Activated gamma-delta T cell (primary cell): ENCODE results near the gene TRAF3.
"Not testable (repeated sequence)": the region's sequence is repeated elsewhere in the genome, so short reads cannot be mapped to it uniquely, and the experiment has no call there.

Experiments used
- DNase-seq: peaks from one replicate; lab custom pipeline; 2025; lab: John Stamatoyannopoulos, UW

TRAF3 gene

DNA sequence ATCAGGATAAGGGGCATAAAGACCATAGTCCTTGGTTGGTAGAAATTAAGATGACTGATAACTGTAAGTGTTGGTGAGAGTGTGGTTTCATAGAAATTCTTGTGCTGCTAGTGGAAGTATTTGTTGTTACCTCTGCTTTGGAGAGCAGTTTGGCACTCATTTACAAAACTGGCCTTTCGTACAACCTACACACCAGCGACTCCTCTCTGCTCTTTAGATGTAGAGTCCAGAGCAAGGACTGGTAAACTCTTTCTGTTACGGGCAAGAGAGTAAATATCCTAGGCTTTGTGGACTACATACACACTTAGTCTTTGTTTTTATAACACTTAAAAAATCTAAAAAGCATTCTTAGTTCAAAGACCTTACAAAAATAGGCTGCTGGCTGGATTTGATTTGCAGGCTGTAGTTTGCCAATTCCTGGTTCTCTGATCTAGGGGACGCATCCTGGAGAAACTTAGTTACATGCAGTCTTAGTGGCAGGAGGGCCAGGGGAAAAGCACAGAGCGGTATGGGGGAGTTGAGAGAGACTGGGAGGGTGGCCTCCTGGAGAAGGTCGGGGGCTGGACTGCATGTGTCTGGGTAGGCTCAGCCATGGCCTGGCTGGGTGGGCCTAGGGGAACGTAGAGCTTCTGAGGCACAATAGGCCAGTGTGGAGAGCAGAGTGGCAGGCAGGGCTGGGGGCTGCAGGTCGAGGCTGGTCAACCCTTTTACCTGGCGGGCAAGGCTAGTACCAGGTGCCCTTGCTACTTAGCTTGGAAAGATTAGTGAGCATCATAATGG is 89.9 kb downstream of the TRAF3 start:
- no peak for DNase-seq

DNA sequence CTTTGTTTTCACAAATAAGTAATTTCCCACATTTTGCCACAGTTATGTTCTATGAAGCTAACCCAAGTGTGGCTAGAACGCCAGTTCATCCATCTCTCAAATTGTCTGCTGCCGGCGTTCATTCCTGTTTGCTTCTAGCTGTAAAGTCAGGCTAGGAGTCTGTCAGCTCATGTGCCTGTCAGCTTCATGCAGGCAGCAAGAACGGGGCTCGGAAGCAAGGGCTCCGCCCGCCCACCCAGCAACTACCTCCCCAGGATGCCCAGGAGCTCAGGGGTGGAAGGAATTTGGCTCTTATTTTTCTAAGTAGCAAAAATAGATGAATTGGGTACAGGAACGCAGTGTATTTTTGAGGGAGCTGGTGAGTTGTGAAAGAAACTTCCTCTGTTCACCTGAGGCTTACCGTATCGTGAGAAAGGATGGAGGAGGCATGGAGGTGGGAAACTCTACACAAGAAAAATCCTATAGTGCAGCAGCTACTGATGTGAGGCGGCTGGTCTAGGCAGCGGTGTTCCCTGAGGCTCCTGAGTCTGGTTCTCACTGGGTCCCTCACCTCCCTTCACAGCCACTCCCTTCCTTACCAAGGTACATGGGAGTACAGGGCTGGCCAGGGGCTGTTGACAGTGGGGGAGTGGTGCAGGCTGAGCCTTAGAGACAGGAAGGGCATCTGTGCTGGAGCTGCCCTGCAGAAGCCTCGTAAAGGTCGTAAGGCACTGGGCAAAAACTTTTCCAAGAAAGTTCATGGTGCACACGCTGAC is 90.8 kb downstream of the TRAF3 start:
- DNase-seq = no peak

DNA sequence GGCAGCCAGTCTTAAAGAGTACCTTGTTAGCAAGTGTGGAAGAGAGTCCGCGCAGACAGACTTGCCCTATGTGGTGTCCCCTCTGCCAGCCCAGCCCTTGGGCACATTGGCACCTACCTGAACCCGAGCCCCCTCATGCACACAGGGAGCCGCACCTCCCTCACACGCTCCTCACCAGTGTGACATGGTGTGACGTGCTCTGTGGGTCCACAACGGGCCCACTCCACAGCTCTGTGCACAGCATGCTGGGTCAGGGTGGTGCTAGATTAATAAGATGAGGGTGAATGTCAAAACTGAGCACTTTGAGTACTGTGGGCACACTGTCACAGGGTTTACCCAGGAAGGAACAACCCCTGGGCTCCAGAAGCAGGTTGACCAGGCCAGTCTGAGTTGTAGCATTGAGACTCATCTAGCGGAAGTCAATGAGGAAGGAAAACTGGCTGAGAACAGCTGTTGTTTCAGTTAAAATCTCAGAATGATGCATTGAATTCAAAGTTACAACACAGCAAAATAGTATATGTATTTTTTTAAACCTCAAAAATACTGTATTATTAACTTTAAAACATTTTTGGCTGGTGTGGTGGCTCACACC is 91.8 kb downstream of the TRAF3 start:
- DNase-seq = no peak

DNA sequence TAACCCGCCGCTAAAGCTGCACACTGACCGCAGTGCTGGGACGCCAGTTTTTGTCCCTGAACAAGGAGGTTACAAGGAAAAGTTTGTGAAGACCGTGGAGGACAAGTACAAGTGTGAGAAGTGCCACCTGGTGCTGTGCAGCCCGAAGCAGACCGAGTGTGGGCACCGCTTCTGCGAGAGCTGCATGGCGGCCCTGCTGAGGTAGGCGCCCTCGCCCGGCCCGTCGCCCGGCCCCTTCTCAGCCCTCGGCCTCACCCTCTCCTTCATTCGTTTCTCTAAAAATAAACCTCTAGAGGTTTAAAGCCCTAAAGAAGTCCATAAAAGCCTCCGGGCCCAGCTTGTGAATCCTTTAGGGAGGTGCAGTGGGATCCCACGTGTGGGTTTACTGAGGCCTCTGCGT is 93.0 kb downstream of the TRAF3 start:
- no peak for DNase-seq

DNA sequence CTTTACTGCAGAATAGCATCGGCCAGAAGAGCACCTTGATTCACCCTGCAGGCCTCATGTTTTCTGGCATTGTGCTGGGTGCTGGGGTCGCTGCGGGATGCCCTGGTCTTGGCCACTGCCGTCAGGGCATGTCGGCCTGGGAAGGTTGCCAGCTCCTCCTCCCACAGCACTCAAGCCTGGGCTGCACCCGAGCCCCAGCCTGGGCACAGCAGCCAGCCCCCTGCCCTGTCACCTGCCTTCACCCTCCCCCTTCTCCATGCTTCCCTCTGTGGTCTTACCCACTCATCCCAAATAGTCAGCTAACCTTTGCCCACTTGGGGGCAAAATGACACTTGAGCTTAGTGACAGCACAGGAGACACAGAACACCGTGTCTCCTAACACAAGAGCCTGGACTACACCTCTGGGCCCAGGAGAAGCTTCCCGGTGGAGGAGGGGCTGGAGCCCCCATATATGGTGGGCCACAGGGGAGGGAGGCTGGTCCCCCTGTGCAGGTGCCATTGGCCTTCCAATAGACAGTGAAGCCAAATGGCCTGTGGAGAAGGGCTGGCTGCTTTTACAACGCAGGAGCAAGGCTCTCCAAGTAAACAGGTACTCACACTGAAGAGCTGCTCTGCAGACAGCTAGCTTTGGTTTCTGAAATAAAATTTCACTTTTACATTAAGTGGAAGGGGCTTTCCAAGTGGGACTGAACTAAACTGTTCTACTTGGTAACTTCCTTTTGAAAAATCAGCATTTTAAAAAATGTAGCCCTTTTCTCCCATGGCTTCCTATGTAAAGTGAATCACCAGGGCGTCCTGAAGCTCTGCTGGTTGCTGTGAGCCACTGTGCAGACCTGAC is 94.0 kb downstream of the TRAF3 start:
- no peak for DNase-seq

DNA sequence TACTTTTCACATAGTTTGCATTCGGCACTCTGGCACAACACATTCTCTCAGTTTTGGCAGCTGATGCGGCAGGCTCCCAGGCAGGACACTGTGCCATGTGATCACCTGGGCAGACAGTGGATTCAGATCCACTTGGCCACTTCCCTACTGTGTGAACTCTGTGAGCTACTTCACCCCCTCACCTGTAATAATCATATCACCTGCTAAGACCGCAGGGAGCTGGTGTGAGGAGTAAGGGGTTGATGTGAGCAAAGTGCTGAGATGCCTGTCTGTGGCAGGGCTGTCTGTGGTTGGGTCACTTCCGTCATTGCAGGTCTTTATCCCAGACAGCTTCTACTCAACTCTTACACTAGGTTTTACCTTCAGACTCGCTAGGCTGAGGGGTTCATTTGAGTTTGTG is 94.8 kb downstream of the TRAF3 start:
- DNase-seq = no peak

DNA sequence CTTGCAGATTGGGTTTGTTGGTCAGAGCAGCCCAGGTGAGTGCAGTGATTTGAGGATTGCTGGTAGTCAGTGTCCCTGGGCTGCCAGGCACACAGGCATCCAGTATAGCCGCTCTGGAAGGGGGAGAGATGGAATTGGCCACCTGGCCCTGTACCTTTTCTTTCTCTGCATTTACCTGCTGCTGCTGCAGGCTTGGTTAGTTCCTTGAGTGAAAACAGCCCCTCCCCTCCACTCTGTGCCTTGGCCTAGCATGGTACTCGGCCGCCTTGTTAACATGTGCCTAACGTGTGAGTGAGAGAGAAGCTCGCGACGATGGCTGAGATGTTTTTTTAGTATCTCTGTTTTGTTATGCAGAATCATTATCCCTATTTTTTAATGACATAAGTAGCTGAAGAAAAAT is 95.9 kb downstream of the TRAF3 start:
- no peak for DNase-seq

DNA sequence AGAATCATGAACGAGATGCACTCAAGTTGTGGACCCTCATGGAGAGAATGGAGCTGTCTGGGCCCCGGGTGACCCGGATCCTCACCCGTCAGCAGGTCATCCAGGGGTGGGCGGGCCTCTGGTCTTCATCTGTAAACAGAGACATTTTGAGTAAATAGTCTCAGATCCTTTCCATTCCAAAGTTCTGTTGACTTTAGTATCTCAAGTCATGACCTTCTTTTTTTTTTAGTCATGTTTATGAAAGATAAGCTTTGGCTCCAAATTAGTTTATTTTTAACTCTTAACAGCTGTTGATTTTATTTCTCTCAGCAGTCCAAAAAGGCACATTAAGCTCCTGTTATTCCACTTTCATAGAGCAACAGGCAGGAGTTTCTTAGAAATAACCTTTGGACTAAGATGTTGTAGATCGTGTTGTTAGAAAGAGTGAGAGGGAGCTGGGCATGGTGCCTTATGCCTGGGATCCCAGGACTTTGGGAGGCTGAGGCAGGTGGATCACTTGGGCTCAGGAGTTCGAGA is 96.4 kb downstream of the TRAF3 start:
- DNase-seq = no peak

DNA sequence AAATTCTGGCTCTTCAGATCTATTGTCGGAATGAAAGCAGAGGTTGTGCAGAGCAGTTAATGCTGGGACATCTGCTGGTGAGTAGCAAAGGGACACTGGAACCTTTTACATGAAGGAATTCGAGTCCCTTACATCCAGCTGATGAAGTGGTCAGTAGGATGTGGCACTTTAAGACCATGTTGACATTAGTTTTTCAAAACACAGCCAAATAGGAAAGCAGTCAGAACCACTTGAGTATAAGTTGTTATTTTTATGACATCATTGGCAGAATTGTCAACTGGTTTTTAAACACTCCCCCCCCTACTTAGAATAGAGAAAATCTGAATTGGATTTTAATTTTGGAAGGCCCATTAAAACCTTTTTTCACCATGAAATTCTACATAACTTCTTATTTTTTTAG is 98.4 kb downstream of the TRAF3 start:
- DNase-seq = no peak

DNA sequence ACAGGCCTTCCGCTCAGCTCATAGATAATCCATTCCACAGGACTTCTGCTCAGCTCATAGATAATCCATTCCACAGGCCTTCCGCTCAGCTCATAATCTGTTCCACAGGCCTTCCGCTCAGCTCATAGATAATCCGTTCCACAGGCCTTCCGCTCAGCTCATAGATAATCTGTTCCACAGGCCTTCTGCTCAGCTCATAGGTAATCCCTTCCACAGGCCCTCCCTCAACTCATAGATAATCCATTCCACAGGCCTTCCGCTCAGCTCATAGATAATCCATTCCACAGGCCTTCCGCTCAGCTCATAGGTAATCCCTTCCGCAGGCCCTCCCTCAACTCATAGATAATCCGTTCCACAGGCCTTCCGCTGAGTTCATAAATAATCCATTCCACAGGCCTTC is 100.3 kb downstream of the TRAF3 start:
- not testable (repeated sequence) for DNase-seq

DNA sequence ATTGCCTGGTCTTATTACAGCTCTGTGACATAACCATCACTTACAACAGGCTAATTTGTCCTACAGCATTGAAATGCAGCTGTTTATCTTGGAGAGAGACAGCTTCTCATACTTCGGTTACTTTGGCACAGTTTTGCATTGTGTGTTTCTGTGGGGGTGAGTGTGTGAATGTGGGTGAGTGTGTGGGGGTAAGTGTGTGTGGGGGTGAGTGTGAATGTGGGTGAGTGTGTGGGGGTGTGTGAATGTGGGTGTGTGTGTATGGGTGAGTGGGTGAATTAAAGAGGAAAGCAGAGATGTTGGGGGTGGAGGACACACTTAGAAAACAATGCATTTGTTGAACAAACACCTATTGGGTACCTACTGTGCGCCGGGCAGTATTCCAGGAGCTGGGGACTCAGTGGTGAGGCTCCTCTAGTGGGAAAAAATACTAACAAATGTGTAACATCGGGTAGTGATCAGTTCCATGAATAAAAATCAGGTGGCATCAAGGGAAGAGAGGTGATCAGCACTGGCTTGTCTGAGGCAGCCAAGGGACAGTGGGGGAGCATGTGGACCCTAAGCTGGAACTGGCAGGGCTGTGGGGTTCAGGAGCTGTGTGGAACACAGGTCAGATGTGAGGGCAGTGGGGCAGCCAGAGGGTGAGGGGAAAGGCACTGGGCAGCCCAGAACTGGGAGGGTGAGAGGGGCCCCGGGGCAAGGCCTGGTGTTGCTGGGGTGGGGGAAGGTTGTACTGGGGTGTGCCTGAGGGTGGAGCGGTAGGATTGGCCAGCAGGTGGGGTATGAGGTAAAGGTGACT is 101.1 kb downstream of the TRAF3 start:
- DNase-seq = no peak

DNA sequence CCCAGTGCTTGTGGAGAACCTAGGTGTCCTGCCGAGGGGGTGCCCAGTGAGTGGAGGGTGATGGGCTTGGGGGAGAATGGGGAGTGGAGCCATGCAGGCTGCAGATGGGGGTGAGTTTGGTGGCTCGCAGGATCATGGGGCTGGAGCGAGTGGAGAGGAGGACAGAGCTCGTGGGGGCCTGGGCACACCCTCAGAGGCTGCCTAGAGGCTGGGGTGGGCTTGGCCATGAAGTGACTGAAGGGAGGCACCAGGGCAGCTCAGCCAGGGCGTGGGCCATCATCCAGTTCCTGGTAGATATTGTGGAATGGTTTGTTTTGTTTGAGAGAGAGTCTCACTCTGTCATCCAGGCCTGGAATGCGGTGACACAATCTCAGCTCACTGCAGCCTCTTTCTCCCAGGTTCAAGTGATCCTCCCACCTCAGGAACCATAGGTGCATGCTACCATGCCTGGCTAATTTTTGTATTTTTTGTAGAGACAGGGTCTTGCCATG is 101.8 kb downstream of the TRAF3 start:
- DNase-seq = no peak

DNA sequence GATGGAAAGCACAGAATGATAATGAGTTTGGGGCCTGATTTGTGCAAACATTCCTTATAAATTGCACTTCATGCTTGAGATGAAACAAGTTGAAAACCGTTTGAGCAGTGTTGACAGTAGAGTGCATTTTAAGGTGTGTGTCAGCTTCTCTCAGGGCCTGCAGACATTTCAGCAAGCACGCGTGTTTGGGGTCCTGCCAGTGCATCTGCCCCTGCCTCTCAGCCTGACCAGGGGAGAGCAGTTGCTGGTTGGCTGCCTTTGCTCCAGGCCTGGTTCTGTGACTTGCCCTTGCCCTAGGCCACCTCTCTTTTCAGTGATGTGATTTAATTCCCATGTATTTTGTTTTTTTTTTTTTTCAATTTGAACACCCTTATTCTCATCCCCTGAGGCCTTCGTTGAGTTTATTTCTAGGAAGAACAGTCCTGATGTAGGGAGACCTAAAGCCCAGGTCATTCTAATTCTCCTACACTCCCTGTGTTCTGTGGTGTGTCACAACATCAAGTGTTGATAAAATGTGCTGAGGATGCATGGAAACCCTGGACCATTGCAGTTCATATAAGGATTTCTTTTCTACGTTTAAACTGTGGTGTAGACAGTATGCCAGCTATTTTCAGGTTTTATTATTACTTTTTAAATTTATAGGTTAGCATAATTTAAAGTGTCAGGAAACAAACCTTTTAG is 105.1 kb downstream of the TRAF3 start:
- no peak for DNase-seq

DNA sequence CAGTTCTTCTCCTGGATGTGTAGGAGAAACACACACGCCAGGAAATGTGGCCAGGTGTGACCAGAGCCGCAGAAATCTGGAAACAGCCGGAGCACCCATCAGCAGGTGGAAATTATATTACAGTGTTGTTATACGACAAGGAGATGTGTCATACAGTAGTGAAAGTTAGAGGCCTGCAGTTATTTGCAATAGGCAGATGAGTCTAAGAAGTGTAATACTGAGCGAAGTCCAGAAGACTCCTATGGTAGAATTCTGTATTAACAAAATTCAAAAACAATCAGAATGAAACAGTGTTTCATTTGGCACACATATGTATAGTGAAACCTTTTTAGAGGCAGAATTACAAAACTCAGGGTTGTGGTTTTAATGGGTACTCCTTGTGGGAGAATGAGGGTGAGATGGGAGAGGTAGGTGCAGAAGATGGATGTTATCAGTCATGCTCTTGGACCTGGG is 105.9 kb downstream of the TRAF3 start:
- DNase-seq = no peak

DNA sequence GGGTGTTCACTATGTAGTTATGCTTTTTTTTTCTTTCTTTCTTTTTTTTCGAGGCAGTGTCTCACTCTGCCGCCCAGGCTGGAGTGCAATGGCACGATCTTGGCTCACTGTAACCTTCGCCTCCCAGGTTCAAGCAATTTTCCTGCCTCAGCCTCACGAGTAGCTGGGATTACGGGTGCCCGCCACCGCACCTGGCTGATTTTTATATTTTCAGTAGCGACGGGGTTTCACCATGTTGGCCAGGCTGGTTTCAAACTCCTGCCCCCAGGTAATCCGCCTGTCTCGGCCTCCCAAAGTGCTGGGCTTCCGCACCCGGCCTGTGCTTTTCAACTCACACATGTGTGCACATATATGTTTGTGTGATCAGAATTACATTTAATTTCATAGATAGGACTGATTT is 106.3 kb downstream of the TRAF3 start:
- no peak for DNase-seq

DNA sequence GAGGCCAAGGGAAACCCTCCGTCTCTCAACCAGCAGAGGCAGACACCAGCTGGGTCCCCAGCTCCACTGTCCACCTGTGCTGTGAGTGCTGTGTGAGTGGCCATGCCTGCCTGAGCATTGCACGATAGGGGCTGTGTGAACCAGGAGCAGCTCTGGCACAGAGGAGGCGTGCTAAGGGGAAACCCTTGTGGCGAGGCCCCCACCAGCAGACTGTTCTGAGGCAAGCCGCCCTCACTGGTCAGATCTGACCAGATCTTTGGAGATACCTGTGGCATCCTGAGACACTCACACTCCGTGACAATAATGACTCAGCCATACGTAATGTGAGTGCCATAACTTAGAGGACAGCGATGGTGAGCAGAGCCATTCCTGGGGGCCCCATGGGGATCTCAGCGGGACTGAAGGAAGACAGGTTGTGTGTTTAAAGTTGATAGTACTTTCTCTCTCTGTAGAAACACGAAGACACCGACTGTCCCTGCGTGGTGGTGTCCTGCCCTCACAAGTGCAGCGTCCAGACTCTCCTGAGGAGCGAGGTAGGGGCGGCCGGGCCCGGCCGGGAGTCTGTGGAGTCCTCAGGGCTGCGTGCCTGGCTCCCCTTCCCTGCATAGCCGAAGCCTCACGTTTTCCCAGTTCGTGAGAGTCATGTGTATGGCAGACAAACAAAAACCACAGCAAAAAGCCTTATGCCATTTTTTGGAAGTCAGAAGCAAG is 108.6 kb downstream of the TRAF3 start:
- no peak for DNase-seq

DNA sequence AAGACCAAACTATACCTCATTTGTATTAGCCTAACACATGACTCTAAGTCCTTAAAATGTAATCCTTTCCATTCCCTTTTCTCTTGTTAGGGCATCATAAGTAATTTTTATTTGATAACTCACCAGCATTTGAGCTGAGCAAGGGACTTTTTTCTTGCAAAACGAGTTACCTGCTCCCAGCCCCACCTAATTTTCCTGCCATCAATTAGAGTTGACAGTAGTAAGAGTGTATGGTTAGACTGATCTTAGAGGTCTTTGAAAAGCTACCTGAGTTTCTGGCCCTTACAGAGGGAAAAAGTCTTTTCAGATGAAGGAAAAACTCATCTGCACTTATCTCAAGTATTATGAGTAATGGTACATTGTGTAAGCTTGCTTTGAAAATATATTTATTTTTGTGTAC is 111.5 kb downstream of the TRAF3 start:
- DNase-seq = no peak

DNA sequence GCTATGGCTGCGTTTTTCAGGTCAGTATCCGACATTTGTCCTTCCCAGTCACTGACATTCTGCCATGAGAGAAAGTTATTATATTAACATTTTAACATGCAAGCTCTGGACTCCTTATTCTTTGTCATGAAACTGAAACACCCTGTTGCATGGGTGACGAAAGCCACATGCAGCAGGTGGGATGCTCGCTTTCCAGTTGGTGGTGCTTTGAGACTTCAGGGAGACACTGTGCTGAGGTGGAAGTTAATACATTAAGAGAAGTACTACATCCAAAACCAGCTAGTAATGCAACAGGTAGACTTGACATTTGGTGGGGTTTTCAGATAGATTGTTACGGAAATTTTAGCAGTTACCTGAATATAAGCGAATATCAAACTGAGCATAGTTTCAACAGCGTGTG is 112.4 kb downstream of the TRAF3 start:
- DNase-seq = no peak

DNA sequence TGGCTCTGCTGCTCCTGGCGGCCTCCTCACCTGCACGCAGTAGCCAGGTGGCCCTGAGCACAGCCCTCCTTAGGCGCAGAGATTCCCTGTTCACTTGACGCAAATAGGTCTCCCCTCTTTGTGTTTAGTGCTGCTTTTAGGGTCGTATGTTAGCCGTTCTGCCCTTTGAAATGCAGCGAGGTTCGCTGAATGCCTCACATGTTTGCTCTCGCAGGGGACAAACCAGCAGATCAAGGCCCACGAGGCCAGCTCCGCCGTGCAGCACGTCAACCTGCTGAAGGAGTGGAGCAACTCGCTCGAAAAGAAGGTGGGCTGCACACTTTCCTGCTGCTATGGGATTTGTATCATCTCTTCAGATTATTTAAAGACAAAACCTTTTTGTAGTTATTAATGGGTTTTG is 113.9 kb downstream of the TRAF3 start:
- DNase-seq = no peak

DNA sequence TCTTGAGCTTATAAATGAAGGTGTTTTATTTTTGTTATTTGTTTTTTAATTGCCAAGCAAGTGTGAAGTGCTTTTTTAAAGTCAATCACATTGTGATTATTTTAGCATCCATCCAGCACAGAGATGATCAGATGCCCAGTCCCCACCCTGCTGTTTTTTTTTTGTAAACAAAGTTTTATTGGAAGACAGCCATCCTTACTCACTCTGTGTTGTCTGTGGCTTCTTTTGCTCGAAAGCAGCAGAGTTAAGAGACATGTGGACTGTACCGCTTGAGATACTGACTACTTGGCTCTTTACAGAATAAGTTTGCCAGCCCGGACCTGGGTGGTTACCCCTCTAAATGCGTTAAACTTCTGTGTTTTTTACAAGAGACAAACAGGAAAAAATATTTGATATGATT is 114.3 kb downstream of the TRAF3 start:
- DNase-seq = no peak
